ENCODE results near the gene PANX1. TPM values are rescaled to one million over a fixed set of nuclear protein-coding genes. Genes with fewer than 3 reads are reported as not detected.

PANX1 gene
- total RNA-seq, 3 donors from 2014 or later: 7.5 to 19.2 (median 9.0) TPM

- ATAC-seq (no peak), DNase-seq (no peak)
- intact Hi-C loops (cut with DNase I, micrococcal nuclease): no loop called here
- TF ChIP-seq CTCF (IDR thresholded peaks at IDR 0.05): no peak
- no peaks in the 10 kb centered on the region for H3K9me3 ChIP-seq
- no peaks in the 10 kb centered on the region for H3K36me3 ChIP-seq (ENCODE audit: low read depth)
- no peak overlapping the region for H3K4me3 ChIP-seq
- no peaks in the 10 kb centered on the region for H3K4me1 ChIP-seq (ENCODE audit: low read depth)
Observed at GRCh38 chr11:94194712-94195111, 66.1 kb downstream of the PANX1 start.

- no peak for TF ChIP-seq CTCF (IDR thresholded peaks at IDR 0.05)
- Histone ChIP-seq H3K4me1 (ENCODE audit: low read depth) (no peaks in the 10 kb centered on the region), H3K4me3 (no peak overlapping the region), H3K36me3 (ENCODE audit: low read depth) (no peaks in the 10 kb centered on the region), H3K9me3 (no peaks in the 10 kb centered on the region)
- ATAC-seq: no peak
- intact Hi-C loops (cut with DNase I, micrococcal nuclease): no loop called here
- DNase-seq: no peak
Observed at GRCh38 chr11:94196363-94196762, 67.7 kb downstream of the PANX1 start.

GRCh38 chr11:94198718-94199117 lies 70.1 kb downstream of the PANX1 start:
- ATAC-seq (no peak), DNase-seq (no peak)
- no peaks in the 10 kb centered on the region for H3K4me1 ChIP-seq (ENCODE audit: low read depth)
- no peak for TF ChIP-seq CTCF (IDR thresholded peaks at IDR 0.05)
- H3K4me3 ChIP-seq: no peak overlapping the region
- no peaks in the 10 kb centered on the region for H3K36me3 ChIP-seq (ENCODE audit: low read depth)
- H3K9me3 ChIP-seq: no peaks in the 10 kb centered on the region
- intact Hi-C loops (cut with DNase I, micrococcal nuclease): no loop called here

GRCh38 chr11:94199136-94200130 lies 70.8 kb downstream of the PANX1 start:
- no peaks in the 10 kb centered on the region for H3K4me1 ChIP-seq (ENCODE audit: low read depth)
- DNase-seq: no peak
- no peak for ATAC-seq
- H3K36me3 ChIP-seq (ENCODE audit: low read depth): no peaks in the 10 kb centered on the region
- no peak for TF ChIP-seq CTCF (IDR thresholded peaks at IDR 0.05)
- no peaks in the 10 kb centered on the region for H3K9me3 ChIP-seq
- no peak overlapping the region for H3K4me3 ChIP-seq
- intact Hi-C loops (cut with DNase I, micrococcal nuclease): no loop called here

GRCh38 chr11:94201004-94201465 lies 72.4 kb downstream of the PANX1 start:
- H3K36me3 ChIP-seq (ENCODE audit: low read depth): no peaks in the 10 kb centered on the region
- no peak for TF ChIP-seq CTCF (IDR thresholded peaks at IDR 0.05)
- DNase-seq (no peak), ATAC-seq (no peak)
- H3K4me1 ChIP-seq (ENCODE audit: low read depth): no peaks in the 10 kb centered on the region
- intact Hi-C loops (cut with DNase I, micrococcal nuclease): no loop called here
- no peak overlapping the region for H3K4me3 ChIP-seq
- H3K9me3 ChIP-seq: no peaks in the 10 kb centered on the region
